NOMO-1 (cell line): Measurements from ENCODE around the gene KIF20B.

Source experiments
- DNase-seq, 2 experiments: peaks; one replicate each; lab custom pipeline; 2025; ENCODE audit not compliant: unreplicated experiment in 2 of 2; lab: John Stamatoyannopoulos, UW

KIF20B gene, protein sequence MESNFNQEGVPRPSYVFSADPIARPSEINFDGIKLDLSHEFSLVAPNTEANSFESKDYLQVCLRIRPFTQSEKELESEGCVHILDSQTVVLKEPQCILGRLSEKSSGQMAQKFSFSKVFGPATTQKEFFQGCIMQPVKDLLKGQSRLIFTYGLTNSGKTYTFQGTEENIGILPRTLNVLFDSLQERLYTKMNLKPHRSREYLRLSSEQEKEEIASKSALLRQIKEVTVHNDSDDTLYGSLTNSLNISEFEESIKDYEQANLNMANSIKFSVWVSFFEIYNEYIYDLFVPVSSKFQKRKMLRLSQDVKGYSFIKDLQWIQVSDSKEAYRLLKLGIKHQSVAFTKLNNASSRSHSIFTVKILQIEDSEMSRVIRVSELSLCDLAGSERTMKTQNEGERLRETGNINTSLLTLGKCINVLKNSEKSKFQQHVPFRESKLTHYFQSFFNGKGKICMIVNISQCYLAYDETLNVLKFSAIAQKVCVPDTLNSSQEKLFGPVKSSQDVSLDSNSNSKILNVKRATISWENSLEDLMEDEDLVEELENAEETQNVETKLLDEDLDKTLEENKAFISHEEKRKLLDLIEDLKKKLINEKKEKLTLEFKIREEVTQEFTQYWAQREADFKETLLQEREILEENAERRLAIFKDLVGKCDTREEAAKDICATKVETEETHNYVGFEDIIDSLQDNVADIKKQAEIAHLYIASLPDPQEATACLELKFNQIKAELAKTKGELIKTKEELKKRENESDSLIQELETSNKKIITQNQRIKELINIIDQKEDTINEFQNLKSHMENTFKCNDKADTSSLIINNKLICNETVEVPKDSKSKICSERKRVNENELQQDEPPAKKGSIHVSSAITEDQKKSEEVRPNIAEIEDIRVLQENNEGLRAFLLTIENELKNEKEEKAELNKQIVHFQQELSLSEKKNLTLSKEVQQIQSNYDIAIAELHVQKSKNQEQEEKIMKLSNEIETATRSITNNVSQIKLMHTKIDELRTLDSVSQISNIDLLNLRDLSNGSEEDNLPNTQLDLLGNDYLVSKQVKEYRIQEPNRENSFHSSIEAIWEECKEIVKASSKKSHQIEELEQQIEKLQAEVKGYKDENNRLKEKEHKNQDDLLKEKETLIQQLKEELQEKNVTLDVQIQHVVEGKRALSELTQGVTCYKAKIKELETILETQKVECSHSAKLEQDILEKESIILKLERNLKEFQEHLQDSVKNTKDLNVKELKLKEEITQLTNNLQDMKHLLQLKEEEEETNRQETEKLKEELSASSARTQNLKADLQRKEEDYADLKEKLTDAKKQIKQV (N-terminal part only)

DNA sequence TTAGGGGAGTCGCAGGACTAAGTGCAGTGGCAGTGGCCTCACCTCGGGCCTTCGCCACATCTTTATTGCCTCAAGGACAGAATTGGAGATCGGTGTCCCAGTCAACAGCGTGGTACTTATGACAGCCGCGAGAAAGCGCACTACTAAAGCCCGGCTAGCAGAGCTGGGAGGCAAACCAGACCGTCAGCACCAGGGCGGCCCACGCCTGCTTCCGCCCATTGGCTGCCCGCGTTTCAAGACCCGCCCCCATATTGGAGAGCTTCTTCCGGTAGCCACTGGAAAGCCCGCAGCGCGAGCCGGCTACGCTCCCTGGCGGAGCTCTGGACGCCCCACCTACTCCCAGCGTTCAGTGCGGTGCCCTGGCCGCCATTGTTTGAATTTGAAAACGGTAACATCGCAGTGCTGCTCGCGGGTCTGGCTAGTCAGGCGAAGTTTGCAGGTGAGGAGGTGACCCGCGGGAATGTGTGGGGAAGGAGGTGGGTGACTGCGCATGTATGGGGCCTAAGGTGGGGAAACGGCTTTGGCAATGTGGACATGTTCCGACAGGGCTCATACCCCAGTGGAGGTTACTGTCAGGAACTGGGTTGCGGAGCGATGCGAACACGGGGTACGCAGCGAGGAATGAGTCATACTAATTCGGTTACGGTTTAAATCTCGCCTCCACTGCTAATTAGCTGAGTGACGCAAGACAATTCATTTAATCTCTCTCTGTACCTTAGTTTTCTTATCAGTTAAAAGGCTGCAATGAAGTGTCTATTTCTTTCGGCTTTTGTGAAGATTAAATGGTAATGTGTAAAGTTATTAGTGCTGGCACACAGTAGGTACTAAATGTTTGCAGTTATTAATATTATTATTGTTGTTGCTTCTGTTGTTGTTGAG is at the start of gene KIF20B:
TSS of gene KIF20B (plus strand) at position 349 of the 879 bp plus-strand sequence. CDS start 3,705 bp downstream, outside the sequence.
- peak; percentile 96 to 97 for DNase-seq

DNA sequence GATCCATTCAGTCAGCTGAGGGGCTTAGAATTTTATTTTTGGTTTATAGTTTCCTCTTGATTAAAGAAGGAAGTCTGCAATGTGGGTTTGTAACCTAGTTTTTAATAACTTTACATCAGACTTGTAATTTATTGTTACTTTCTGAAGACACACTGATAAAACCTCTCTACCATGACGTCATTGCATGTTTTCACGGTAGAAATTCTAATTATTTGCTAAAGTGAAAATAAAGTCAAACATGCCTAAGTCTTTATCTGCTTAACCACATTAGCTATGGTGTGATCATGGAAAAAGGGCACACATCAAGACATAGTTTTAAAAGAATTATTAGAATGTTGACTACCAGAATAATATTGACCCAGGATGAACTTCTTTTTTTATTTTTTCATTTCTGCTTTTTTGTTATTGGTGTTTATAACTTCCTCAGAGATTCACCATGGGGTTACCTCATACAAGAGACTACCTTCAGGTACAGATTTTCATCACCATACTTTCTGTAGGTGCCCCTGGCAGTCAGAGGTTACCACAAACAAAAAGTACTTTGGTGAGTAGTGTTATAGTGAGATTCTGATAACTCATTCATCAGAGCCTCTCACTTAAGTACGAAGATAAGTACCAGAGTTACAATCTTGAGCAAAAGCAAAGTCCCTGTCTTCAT is 49.3 kb upstream of the KIF20B start:
- peak in 1 of 2 experiments; percentile 55 for DNase-seq

DNA sequence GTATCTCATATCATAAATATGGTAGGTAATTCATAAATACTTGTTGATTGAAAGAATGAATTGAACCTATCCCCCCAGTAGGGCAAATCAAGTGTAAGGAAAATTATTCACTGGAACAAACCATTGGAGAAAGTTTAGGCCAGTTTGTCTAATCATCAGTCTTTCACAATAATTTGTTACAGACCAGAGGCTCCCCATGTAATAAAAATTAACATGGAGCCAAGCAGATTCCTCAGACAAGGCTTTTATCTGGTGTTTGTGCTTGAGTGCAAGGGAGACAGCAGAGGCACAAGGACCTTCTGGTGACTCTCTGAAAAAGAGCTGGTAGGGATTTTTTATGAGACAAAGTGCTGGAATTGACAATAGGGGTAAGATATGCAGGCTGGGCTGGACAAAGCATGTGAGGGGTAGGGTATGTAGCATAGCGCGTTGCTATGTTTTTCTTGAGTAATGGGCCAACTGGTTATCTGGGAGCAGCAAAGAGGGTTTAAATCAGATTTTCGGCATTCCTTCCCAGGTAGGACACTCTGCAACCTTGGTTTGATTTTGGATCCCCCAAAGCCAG is 48.5 kb upstream of the KIF20B start:
- DNase-seq = no peak

DNA sequence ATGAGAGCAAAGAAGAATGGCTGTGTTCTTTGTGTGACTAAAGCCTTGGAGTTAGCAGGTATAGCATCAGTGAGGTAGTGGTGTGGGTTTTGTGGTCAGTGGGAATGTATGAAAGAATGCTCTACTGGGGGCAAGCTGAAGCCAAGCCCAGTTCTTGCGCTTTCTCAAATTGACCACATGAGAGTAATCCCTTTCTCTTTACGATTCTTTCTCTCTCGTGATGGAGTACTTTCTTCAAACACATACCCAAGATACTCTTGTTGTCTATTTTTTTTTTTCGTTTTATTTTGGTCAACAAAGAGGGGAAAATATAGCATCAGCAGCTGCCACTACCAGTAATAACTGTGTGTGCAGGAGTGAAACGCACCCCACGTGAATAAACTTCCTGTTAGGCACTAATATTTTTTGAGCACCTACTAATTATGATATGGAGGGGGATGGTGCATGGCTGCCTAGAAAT is 48.0 kb upstream of the KIF20B start:
- DNase-seq = no peak

DNA sequence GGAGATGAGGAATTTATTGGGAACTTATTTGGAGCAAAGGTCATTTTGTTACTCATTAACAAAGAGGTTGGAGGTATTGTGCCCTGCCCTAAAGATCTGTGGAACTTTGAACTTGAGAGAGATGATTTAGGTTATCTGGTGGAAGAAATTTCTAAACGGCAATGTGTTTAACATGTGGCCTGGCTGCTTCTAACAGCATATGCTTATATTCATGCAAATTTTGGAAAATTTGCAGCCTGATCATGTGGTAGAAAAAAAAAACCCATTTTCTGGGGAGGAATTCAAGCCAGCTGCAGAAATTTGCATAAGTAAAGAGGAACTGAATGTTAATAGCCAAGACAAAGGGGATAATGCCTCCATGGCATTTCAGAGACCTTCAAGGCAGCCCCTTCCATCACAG is 45.7 kb upstream of the KIF20B start:
- no peak for DNase-seq

DNA sequence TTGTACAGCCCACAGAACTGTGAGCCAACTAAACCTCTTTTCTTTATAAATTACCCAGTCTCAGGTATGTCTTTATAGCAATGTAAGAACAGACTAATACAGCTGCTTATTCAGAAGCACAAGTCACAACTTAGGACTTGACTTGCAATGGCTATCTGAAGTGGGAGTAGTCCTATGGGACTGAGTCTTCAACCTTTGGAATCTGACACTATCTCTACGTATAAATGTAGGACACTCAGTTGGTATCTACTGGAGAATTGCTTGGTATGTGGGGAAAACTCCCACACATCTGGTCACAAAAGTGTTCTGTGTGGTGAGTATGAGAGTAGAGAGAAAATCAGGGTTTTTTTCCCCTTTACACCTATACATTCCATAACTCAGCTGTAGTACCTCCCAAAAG is 44.1 kb upstream of the KIF20B start:
- DNase-seq = no peak

DNA sequence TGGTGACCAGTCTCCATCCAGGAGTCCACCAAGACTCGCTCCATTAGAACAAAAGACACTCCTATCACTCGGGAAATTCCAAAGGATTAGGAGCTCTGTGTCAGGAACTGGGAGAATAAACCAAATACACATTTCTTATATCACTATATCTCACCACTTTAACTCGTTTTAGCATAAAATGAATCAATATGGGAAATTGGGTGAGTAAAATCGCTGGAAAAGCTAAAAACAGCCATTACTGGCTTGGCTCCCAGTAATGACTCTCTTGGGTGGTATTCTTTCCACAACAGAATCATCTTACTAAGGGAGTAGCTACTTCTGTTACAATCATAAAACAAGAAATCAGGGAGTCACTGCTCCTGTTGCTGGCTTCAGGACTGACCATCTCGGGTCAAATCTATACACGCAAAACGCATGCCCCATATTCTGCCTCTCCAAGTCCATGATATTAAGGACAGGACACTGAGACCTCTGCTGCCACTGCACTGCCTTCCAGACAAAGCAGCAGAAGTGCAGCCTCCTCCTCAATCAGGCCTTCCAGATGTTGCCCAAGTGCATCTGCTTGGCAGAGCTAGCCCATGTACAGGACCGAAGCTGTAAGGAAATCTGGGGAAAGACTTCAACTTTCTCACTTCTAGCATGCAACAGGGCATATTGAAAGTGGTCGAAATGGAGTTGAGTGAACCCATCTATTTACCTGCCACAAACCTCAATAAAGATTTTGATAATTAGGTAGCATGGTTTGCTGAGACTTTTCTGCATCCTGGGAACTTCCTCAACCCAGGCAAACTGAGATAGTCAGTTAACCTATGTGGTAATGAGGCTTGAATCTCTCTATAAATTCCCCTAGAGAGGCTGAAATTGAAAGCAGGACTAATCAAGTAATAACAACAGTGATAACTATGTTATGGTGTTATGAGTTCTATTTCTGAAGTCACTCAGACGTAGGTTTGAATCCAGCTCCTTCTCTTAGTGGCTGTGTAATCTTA is 42.0 kb upstream of the KIF20B start:
- DNase-seq = no peak

DNA sequence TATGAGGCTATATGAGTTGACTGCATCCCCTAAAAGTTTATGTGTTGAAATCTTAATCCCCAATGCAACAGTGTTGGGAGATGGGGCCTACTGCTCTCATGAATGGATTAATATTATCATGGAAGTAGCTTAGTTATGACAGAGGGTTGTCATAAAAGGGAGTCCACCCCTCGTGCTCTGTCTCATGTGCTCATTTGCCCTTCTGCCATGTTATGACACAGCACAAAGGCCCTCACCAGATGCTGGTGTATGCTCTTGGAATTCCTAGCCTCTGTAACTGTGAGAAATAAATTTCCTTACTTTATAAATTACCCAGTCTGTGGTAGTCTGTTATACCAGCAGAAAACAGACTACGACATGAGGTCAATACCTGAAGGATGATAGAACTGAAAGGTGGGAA is 38.8 kb upstream of the KIF20B start:
- no peak for DNase-seq

DNA sequence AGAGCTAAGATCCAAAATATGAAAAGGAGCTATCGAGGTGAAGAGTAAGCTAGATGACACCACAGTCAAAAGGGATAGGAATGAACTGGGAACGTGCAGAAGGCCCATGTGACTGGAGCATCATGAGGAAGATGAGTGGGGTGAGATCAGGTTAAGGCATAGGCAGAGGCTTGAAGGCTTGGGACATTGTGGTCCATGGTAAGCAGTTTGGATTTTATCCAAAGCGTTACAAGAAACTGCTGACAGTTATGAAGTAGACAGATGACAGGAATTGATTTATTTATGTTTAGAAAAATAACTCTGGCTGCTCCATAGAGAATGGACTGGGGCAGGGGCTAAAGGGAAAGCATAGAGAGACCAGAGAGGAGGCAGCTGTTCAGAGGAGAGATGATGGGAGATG is 38.2 kb upstream of the KIF20B start:
- DNase-seq = no peak

DNA sequence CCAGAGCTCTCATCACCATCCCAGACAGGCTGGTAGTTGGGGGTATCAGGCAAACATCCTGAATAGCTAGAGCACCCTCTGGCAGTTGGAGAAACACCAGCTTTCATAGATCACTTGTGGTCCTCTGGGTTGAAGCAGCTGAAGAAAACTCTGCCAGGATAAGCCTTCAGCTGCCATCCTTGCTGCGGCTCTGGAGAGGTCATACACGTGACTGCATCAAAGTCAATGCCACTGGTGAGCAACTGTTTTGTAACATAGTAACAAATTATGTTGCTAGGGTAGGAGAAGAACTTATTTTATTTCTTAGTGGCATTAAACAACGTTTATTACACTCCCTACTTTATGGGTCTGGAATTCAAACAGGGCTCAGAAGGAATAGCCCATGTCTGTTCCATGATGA is 37.2 kb upstream of the KIF20B start:
- DNase-seq = no peak

DNA sequence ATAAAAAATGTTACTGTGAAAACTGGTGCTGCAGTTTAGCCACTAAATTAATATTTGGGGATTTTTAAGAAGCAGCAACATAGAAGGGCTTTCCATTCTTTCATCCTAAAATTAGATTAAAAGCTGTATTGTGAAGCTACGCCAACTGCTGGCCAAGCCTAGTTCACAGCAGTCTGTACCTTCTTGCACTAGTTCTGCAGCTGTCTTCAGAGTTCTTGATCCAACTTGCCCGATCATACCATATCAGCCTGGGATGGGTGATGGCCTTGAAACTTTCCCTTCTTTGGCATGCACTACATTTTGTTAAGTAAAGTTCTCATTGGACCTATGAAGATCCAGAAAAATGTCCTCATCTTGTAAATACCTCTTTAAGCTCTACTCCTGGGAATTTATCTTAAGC is 36.1 kb upstream of the KIF20B start:
- DNase-seq = no peak

DNA sequence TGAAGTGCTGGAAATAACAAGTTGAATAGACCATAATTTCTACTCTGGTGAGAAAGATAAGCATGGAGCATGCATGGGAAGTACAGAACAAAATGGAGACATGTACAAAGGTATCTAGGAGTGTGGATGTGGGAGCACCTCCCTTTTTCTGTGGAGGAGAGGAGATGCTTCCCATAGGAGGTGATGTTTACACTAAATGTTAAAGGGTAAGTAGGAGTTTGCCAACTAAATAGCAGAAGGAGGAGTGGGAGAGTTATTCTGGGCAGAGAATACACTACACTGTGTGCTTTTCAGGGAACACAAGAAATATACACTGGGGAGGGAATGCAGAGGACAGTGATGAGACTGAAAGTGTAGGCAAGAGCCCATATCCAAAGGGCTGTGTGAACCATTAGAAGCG is 35.3 kb upstream of the KIF20B start:
- no peak for DNase-seq

DNA sequence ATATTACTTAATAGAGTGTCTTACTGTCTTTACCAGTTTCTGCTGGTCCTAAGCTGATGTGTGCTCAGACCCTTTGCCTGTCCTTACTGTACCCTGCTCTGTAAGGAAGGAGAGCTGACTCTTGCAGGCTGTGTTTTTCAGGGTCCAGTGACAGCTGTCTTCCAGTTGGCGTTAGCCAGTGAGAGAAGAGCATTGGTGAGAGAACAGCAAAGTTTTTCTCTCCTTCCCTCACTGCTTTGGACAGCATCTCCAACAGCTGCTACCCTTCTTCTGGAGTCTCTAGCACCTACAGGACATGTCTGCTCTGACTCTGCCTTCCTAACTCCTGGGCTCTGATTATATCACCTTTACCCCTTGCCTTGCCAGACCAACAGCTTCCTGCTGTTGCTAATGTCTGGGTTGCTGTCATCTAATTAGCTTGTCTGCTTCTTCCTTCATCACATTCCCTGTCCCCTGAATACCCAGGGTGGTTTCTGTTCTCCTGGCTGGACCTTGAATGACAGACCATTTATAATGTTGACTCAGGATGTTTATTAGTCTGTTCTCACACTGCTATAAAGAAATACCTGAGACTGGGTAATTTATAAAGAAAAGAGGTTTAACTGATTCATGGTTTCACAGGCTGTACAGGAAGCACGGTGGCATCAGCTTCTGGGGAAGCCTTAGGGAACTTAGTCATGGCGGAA is 32.9 kb upstream of the KIF20B start:
- no peak for DNase-seq

DNA sequence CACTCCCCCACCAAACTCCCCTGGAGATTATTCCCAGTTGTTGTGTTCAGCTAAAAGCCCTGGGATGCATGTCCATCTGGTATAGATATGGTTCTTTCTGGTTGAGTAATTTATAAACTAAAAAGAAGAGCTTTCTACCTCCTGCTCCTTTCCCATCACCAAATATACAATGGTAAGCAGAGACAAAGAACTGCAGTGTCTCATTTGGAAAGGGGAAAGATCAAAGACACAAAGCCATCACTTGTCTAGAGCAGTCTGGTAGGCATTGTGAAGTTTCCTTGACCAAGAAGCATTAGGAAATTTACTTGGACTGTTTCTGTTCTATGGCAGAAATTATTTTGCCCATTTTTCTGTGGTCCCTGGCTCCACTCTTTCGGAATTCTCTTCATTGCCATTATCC is 31.4 kb upstream of the KIF20B start:
- no peak for DNase-seq

DNA sequence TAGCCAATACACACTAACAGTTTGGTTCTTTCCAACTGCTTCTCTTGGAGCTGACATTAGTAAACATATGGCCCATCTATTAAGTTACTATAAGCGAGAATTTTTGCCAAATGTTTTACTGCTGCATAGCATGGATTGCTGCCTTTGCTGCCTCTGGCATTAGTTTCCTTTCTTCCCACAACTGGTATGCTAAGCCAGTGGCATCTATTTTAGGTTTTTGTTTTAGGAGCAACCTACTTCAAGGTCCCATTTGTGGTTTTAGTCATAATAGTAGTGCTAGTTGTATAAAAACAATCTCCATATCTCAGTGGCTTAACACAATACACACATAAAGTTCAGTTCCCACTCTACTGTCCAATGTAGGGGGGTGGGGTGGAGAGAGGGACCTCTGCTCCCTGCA is 30.5 kb upstream of the KIF20B start:
- no peak for DNase-seq

DNA sequence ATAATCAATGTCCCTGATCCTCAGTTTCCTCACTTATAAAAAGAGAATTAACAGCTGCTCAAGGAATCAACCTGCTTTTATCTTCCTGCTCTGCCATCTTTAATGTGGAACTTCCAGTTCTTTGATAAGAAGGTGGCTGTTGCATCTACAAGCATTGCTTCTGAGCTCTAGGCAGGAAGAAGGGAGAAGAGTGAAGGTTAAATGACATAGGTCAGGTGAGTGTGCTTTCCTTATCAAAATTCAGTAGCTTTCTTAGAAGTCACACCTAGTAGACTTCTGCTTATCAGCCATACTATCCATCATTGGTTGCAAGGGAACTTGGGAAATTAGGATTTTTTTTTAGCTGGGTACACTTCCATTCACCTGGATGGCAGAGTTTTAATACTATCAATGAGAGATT is 24.0 kb upstream of the KIF20B start:
- no peak for DNase-seq

DNA sequence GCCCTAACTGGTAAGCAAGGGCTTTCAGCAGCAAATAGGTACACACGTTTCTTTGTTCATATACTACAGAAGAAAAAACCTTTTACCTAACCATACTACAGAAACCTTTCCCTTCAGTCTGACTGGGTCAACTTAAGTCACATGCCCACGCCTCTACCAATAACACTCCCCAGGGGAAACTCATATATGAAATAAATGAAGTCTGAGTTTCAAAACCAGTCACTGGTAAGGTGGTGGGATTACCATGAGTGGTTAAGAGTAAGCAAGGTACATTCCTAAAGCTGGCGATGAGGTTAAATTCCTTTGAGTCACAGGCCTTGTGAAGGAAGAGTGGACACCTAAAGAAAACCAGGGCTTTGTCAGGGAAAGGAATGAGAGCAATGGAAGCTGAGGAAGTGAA is 21.4 kb upstream of the KIF20B start:
- DNase-seq = no peak
